ENCODE measurements around the gene PANK4. TPM values are rescaled to one million over a fixed set of nuclear protein-coding genes. Genes with fewer than 3 reads are reported as not detected.

Gene PANK4
- total RNA-seq, 1 experiment from 2014 or later, result 32.2 TPM

DNA sequence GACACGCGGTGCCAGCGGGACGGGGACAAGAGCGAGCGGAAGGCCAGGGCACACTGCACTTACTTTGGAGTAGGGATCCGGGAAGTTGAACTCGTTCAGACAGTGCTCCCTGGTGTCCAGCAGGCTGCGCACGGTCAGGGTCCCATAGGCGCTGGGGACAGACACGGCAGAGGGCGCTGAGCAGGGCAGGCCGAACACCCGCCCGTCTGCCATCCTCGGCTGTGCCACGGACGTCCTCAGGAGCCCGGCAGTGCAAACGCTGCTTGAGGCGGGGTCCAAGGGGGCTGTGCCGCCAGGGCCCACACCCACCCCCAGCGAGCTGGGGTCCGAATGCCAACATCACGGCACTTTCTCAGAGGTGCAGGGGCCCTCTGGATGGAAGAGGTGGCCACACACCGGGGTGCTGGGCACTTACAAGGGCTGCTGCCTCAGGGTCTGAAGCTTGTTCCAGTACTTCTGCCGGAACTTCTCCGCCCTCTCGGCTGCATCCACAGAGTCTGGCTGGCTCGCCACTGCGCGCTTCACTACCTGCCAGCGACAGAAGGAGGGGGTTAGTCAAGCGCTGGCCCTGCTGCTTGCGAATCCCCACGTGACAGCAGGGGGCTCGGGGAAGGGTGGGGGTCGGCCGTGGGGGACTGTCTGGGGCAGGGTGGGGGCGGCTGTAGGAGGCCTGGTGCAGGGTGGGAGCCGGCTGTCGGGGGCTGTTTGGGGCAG is 12.3 kb downstream of the PANK4 start:
- H3K79me2 ChIP-seq (ENCODE audit: insufficient read depth, low read length), result no peaks in the 10 kb centered on the region
- no peak overlapping the region for H4K91ac ChIP-seq (ENCODE audit: insufficient read length, low read depth, low read length)
- WGBS (ENCODE audit: extremely low coverage, insufficient read length, low lambda C conversion rate), result no CpG with 5 or more reads among the region's 43 CpGs
- no peaks in the 10 kb centered on the region for H3K27me3 Mint-ChIP-seq (ENCODE audit: low read depth)
- no peak overlapping the region for H3T11ph ChIP-seq (ENCODE audit: low read length)
- no peak overlapping the region for H3K9ac ChIP-seq (ENCODE audit: extremely low read depth, insufficient read length, low read length)
- peaks cover 3% of the 10 kb centered on the region for H4K20me1 ChIP-seq (ENCODE audit: control insufficient read depth, insufficient read depth, insufficient read length)
- no peak overlapping the region for H3K4me2 ChIP-seq (ENCODE audit: insufficient read depth, insufficient read length, low read length)
- H3K4me3 Mint-ChIP-seq, result no peak overlapping the region
- no peak overlapping the region for H2BK15ac ChIP-seq (ENCODE audit: low read depth, low read length)
- no peak overlapping the region for H3K14ac ChIP-seq (ENCODE audit: insufficient read depth, low read length)
- H2BK12ac ChIP-seq (ENCODE audit: insufficient read length, low read depth, low read length), result no peak overlapping the region
- H3K4ac ChIP-seq (ENCODE audit: low read depth, low read length), result no peak overlapping the region
- no peaks in the 10 kb centered on the region for H3K4me1 ChIP-seq (ENCODE audit: insufficient read depth, low read length)
- H3K23ac ChIP-seq (ENCODE audit: insufficient read length, low read depth, low read length), result no peak overlapping the region
- H2AFZ ChIP-seq (ENCODE audit: low read length), result no peak overlapping the region
- no peaks in the 10 kb centered on the region for H3K23me2 ChIP-seq (ENCODE audit: insufficient read length, low read depth, low read length, poor library complexity, severe bottlenecking)
- no peak overlapping the region for H2AK5ac ChIP-seq (ENCODE audit: insufficient read length, low read length)
- H3K27ac Mint-ChIP-seq, result peak overlapping the region in 1 of 3 experiments; percentile 96; a peak in 1 of 7 replicates
- peaks cover 22 to 63% (median 51%) of the 10 kb centered on the region in 3 experiments for H3K36me3 Mint-ChIP-seq (ENCODE audit: insufficient read depth in 1 of 3, low read depth in 3 of 3)
- H2BK120ac ChIP-seq (ENCODE audit: low read depth, low read length, poor library complexity, severe bottlenecking), result no peak overlapping the region
- H4K8ac ChIP-seq (replicated peaks; ENCODE audit: insufficient read length, low read depth, low read length), result no peak overlapping the region
- no peaks in the 10 kb centered on the region for H3K4me1 Mint-ChIP-seq
- no peaks in the 10 kb centered on the region for H3K9me3 Mint-ChIP-seq
- H3K27me3 ChIP-seq (ENCODE audit: insufficient read depth, low read length), result no peaks in the 10 kb centered on the region
- H3K56ac ChIP-seq (ENCODE audit: insufficient read length, low read depth, low read length), result no peak overlapping the region
- no peak overlapping the region for H4K5ac ChIP-seq (ENCODE audit: insufficient read length, low read depth, low read length)
- H2BK20ac ChIP-seq (ENCODE audit: low read depth, low read length, poor library complexity, severe bottlenecking), result no peak overlapping the region
- H3K18ac ChIP-seq (ENCODE audit: insufficient read length, low read depth, low read length), result no peak overlapping the region
- H3K79me1 ChIP-seq (ENCODE audit: insufficient read depth, low read depth, low read length, poor library complexity, severe bottlenecking), result no peaks in the 10 kb centered on the region
- no peak overlapping the region for H3K27ac ChIP-seq (ENCODE audit: insufficient read length, low read depth, low read length)
- no peak for DNase-seq
- TF ChIP-seq CTCF (conservative IDR thresholded peaks at IDR 0.05), result no peak
- H3K9me3 ChIP-seq (ENCODE audit: control insufficient read depth, low read depth, low read length), result no peaks in the 10 kb centered on the region
- no peak overlapping the region for H2BK5ac ChIP-seq (ENCODE audit: insufficient read length, low read length)
